Measurements from ENCODE around the gene PLG.
A peak's percentile ranks its signal among the peaks of the same experiment; 100 is the strongest.

Gene PLG

GRCh38 chr6:160756871-160757270, 54.8 kb downstream of the PLG start:
- Histone ChIP-seq H3K4ac (ENCODE audit: low read length) (no peak overlapping the region), H2BK120ac (ENCODE audit: low read depth, low read length) (no peak overlapping the region), H2BK5ac (ENCODE audit: low read length) (no peak overlapping the region), H3K9ac (ENCODE audit: low read depth, low read length, poor library complexity) (no peak overlapping the region), H3K4me3 (ENCODE audit: low read length in 2 of 2) (no peak overlapping the region), H3K4me2 (ENCODE audit: insufficient read depth, low read length, poor library complexity, severe bottlenecking) (no peak overlapping the region), H3K4me1 (ENCODE audit: control insufficient read depth in 2 of 2, insufficient read depth in 1 of 2, low read depth in 1 of 2, low read length in 2 of 2) (no peaks in the 10 kb centered on the region), H3K79me1 (ENCODE audit: low read depth, low read length) (no peaks in the 10 kb centered on the region), H3K27ac (replicated peaks; ENCODE audit: low read length) (no peak overlapping the region), H3K9me3 (replicated peaks in 1 of 2; ENCODE audit: control insufficient read depth in 2 of 2, insufficient read depth in 1 of 2, low read depth in 1 of 2, low read length in 2 of 2) (no peaks in the 10 kb centered on the region), H2BK12ac (ENCODE audit: low read length) (no peak overlapping the region), H3K18ac (ENCODE audit: low read length) (no peak overlapping the region), H3K36me3 (replicated peaks in 1 of 2; ENCODE audit: control insufficient read depth in 2 of 2, insufficient read depth in 2 of 2, low read length in 2 of 2) (no peaks in the 10 kb centered on the region), H4K8ac (ENCODE audit: low read depth, low read length) (no peak overlapping the region), H2AFZ (ENCODE audit: low read length) (no peak overlapping the region), H4K91ac (ENCODE audit: low read depth, low read length, poor library complexity) (no peak overlapping the region), H3K27me3 (ENCODE audit: control insufficient read depth in 3 of 3, insufficient read depth in 3 of 3, low read depth in 1 of 3, low read length in 3 of 3) (peaks cover 0 to 4% (median 0%) of the 10 kb centered on the region in 3 experiments), H2AK5ac (ENCODE audit: low read depth, low read length) (no peak overlapping the region), H3K14ac (ENCODE audit: low read length) (no peak overlapping the region), H3K23ac (ENCODE audit: low read depth, low read length, poor library complexity) (no peak overlapping the region), H2BK15ac (ENCODE audit: low read length) (no peak overlapping the region)
- no CpG with 5 or more reads among the region's 4 CpGs for WGBS, 2 donors (ENCODE audit: extremely low coverage in 2 of 2, insufficient read length in 2 of 2, insufficient replicate concordance in 1 of 2)
- DNase-seq (ENCODE audit: low spot score) = no peak

- Histone ChIP-seq H3K9me3 (replicated peaks in 1 of 2; ENCODE audit: control insufficient read depth in 2 of 2, insufficient read depth in 1 of 2, low read depth in 1 of 2, low read length in 2 of 2) (no peaks in the 10 kb centered on the region), H4K8ac (ENCODE audit: low read depth, low read length) (peak overlapping the region; percentile 24), H3K36me3 (replicated peaks in 1 of 2; ENCODE audit: control insufficient read depth in 2 of 2, insufficient read depth in 2 of 2, low read length in 2 of 2) (no peaks in the 10 kb centered on the region), H2AFZ (ENCODE audit: low read length) (no peak overlapping the region), H2BK12ac (ENCODE audit: low read length) (no peak overlapping the region), H3K9ac (ENCODE audit: low read depth, low read length, poor library complexity) (no peak overlapping the region), H3K4me2 (ENCODE audit: insufficient read depth, low read length, poor library complexity, severe bottlenecking) (no peak overlapping the region), H3K4me1 (ENCODE audit: control insufficient read depth in 2 of 2, insufficient read depth in 1 of 2, low read depth in 1 of 2, low read length in 2 of 2) (no peaks in the 10 kb centered on the region), H3K4me3 (ENCODE audit: low read length in 2 of 2) (no peak overlapping the region), H2AK5ac (ENCODE audit: low read depth, low read length) (no peak overlapping the region), H3K23ac (ENCODE audit: low read depth, low read length, poor library complexity) (no peak overlapping the region), H4K91ac (ENCODE audit: low read depth, low read length, poor library complexity) (no peak overlapping the region), H3K4ac (ENCODE audit: low read length) (no peak overlapping the region), H3K18ac (ENCODE audit: low read length) (no peak overlapping the region), H2BK120ac (ENCODE audit: low read depth, low read length) (no peak overlapping the region), H3K14ac (ENCODE audit: low read length) (no peak overlapping the region), H2BK15ac (ENCODE audit: low read length) (no peak overlapping the region), H2BK5ac (ENCODE audit: low read length) (no peak overlapping the region), H3K27ac (replicated peaks; ENCODE audit: low read length) (no peak overlapping the region), H3K27me3 (ENCODE audit: control insufficient read depth in 3 of 3, insufficient read depth in 3 of 3, low read depth in 1 of 3, low read length in 3 of 3) (peaks cover 0 to 18% (median 3%) of the 10 kb centered on the region in 3 experiments), H3K79me1 (ENCODE audit: low read depth, low read length) (no peaks in the 10 kb centered on the region)
- no peak for DNase-seq (ENCODE audit: low spot score)
- 100% methylated on average over 2 of the region's 5 CpGs; no CpG with 5 or more reads in 1 of the 2 donors for WGBS, 2 donors (ENCODE audit: extremely low coverage in 2 of 2, insufficient read length in 2 of 2, insufficient replicate concordance in 1 of 2)
Observed at GRCh38 chr6:160764847-160765246, 62.8 kb downstream of the PLG start.

GRCh38 chr6:160765412-160765811, 63.4 kb downstream of the PLG start:
- no CpG with 5 or more reads among the region's 8 CpGs for WGBS, 2 donors (ENCODE audit: extremely low coverage in 2 of 2, insufficient read length in 2 of 2, insufficient replicate concordance in 1 of 2)
- DNase-seq (ENCODE audit: low spot score) = no peak

GRCh38 chr6:160766657-160766988, 64.6 kb downstream of the PLG start:
- no peaks in the 10 kb centered on the region for H3K79me1 ChIP-seq (ENCODE audit: low read depth, low read length)
- H2BK15ac ChIP-seq (ENCODE audit: low read length) = no peak overlapping the region
- H2AK5ac ChIP-seq (ENCODE audit: low read depth, low read length) = no peak overlapping the region
- no peak overlapping the region for H3K23ac ChIP-seq (ENCODE audit: low read depth, low read length, poor library complexity)
- H2AFZ ChIP-seq (ENCODE audit: low read length) = peak overlapping the region; percentile 100
- H3K14ac ChIP-seq (ENCODE audit: low read length) = no peak overlapping the region
- DNase-seq (ENCODE audit: low spot score) = no peak
- no peak overlapping the region for H2BK120ac ChIP-seq (ENCODE audit: low read depth, low read length)
- peak overlapping the region; percentile 61 to 89 for H3K4me3 ChIP-seq (ENCODE audit: low read length in 2 of 2)
- no peak overlapping the region for H3K27ac ChIP-seq (replicated peaks; ENCODE audit: low read length)
- no peak overlapping the region for H4K8ac ChIP-seq (ENCODE audit: low read depth, low read length)
- H4K91ac ChIP-seq (ENCODE audit: low read depth, low read length, poor library complexity) = no peak overlapping the region
- H2BK5ac ChIP-seq (ENCODE audit: low read length) = no peak overlapping the region
- no peaks in the 10 kb centered on the region for H3K9me3 ChIP-seq (replicated peaks in 1 of 2; ENCODE audit: control insufficient read depth in 2 of 2, insufficient read depth in 1 of 2, low read depth in 1 of 2, low read length in 2 of 2)
- no peak overlapping the region for H2BK12ac ChIP-seq (ENCODE audit: low read length)
- no peaks in the 10 kb centered on the region for H3K4me1 ChIP-seq (ENCODE audit: control insufficient read depth in 2 of 2, insufficient read depth in 1 of 2, low read depth in 1 of 2, low read length in 2 of 2)
- WGBS, 2 donors (ENCODE audit: extremely low coverage in 2 of 2, insufficient read length in 2 of 2, insufficient replicate concordance in 1 of 2) = no CpG with 5 or more reads among the region's 7 CpGs
- no peaks in the 10 kb centered on the region for H3K36me3 ChIP-seq (replicated peaks in 1 of 2; ENCODE audit: control insufficient read depth in 2 of 2, insufficient read depth in 2 of 2, low read length in 2 of 2)
- no peak overlapping the region for H3K18ac ChIP-seq (ENCODE audit: low read length)
- peaks cover 0 to 18% (median 3%) of the 10 kb centered on the region in 3 experiments for H3K27me3 ChIP-seq (ENCODE audit: control insufficient read depth in 3 of 3, insufficient read depth in 3 of 3, low read depth in 1 of 3, low read length in 3 of 3)
- peak overlapping the region; percentile 56 for H3K9ac ChIP-seq (ENCODE audit: low read depth, low read length, poor library complexity)
- peak overlapping the region; percentile 87 for H3K4me2 ChIP-seq (ENCODE audit: insufficient read depth, low read length, poor library complexity, severe bottlenecking)
- H3K4ac ChIP-seq (ENCODE audit: low read length) = no peak overlapping the region

More at GRCh38 chr6:160765412-160765811, 63.4 kb downstream of the PLG start:
- no peak overlapping the region for H3K18ac ChIP-seq (ENCODE audit: low read length)
- no peak overlapping the region for H4K91ac ChIP-seq (ENCODE audit: low read depth, low read length, poor library complexity)
- no peak overlapping the region for H3K4ac ChIP-seq (ENCODE audit: low read length)
- no peak overlapping the region for H3K9ac ChIP-seq (ENCODE audit: low read depth, low read length, poor library complexity)
- no peak overlapping the region for H2AK5ac ChIP-seq (ENCODE audit: low read depth, low read length)
- H2BK12ac ChIP-seq (ENCODE audit: low read length) = no peak overlapping the region
- no peaks in the 10 kb centered on the region for H3K79me1 ChIP-seq (ENCODE audit: low read depth, low read length)
- H2BK5ac ChIP-seq (ENCODE audit: low read length) = no peak overlapping the region
- no peak overlapping the region for H2BK15ac ChIP-seq (ENCODE audit: low read length)
- no peak overlapping the region for H3K27ac ChIP-seq (replicated peaks; ENCODE audit: low read length)
- no peak overlapping the region for H4K8ac ChIP-seq (ENCODE audit: low read depth, low read length)
- no peak overlapping the region for H2AFZ ChIP-seq (ENCODE audit: low read length)
- peaks cover 0 to 18% (median 3%) of the 10 kb centered on the region in 3 experiments for H3K27me3 ChIP-seq (ENCODE audit: control insufficient read depth in 3 of 3, insufficient read depth in 3 of 3, low read depth in 1 of 3, low read length in 3 of 3)
- no peak overlapping the region for H3K4me2 ChIP-seq (ENCODE audit: insufficient read depth, low read length, poor library complexity, severe bottlenecking)
- no peak overlapping the region for H2BK120ac ChIP-seq (ENCODE audit: low read depth, low read length)
- no peaks in the 10 kb centered on the region for H3K4me1 ChIP-seq (ENCODE audit: control insufficient read depth in 2 of 2, insufficient read depth in 1 of 2, low read depth in 1 of 2, low read length in 2 of 2)
- H3K36me3 ChIP-seq (replicated peaks in 1 of 2; ENCODE audit: control insufficient read depth in 2 of 2, insufficient read depth in 2 of 2, low read length in 2 of 2) = no peaks in the 10 kb centered on the region
- no peaks in the 10 kb centered on the region for H3K9me3 ChIP-seq (replicated peaks in 1 of 2; ENCODE audit: control insufficient read depth in 2 of 2, insufficient read depth in 1 of 2, low read depth in 1 of 2, low read length in 2 of 2)
- no peak overlapping the region for H3K14ac ChIP-seq (ENCODE audit: low read length)
- no peak overlapping the region for H3K4me3 ChIP-seq (ENCODE audit: low read length in 2 of 2)
- no peak overlapping the region for H3K23ac ChIP-seq (ENCODE audit: low read depth, low read length, poor library complexity)

Measured in neuronal stem cell (in vitro differentiated cells).